SK-N-SH treated with all-trans-retinoic acid at 6 μM for 48 hours (cell line): ENCODE data around the gene NFATC4.
"Not testable (repeated sequence)": the region's sequence is repeated elsewhere in the genome, so short reads cannot be mapped to it uniquely, and the experiment has no call there.

ENCODE experiments used
- ATAC-seq: fragments of 200-7000 bp; cut with Tn5 transposase; 3 replicates; pipeline ENCODE4 v1.9.1; 2020; ENCODE audit warnings: mild to moderate bottlenecking, moderate library complexity
- ARNTL ChIP-seq: fragments of 450-650 bp; formaldehyde crosslinking; IDR thresholded peaks from 2 replicates; pipeline ENCODE4 v1.5.0; 2020; ENCODE audit warnings: low read depth, mild to moderate bottlenecking, moderate library complexity, borderline replicate concordance
- BACH2 ChIP-seq: fragments of 250-450 bp; sonication (Bioruptor Pico); IDR thresholded peaks from 2 replicates; pipeline ENCODE4 v1.9.0; 2021; ENCODE audit warnings: mild to moderate bottlenecking, borderline replicate concordance
- ESRRG ChIP-seq: fragments of 250-450 bp; sonication (Bioruptor Pico); IDR thresholded peaks from 2 replicates; pipeline ENCODE4 v1.6.1; 2021; ENCODE audit warnings: mild to moderate bottlenecking
- GLIS3 ChIP-seq: fragments of 250-450 bp; sonication (Bioruptor Pico); IDR thresholded peaks from 2 replicates; pipeline ENCODE4 v1.5.0; 2020; ENCODE audit warnings: mild to moderate bottlenecking, moderate library complexity
- OSR1 ChIP-seq: fragments of 250-450 bp; sonication (Bioruptor Pico); IDR thresholded peaks from 2 replicates; pipeline ENCODE4 v1.8.0; 2022; ENCODE audit warnings: moderate library complexity, mild to moderate bottlenecking, inconsistent platforms
- PPARA ChIP-seq: fragments of 250-450 bp; sonication (Bioruptor Pico); IDR thresholded peaks from 2 replicates; pipeline ENCODE4 v1.5.0; 2020; ENCODE audit warnings: mild to moderate bottlenecking, borderline replicate concordance
- RARB ChIP-seq: fragments of 250-450 bp; sonication (Bioruptor Pico); IDR thresholded peaks from 2 replicates; pipeline ENCODE4 v1.8.0; 2021; ENCODE audit warnings: mild to moderate bottlenecking, moderate library complexity
- SNAI2 ChIP-seq: fragments of 250-450 bp; sonication (Bioruptor Pico); IDR thresholded peaks from 2 replicates; pipeline ENCODE4 v1.5.0; 2020; ENCODE audit warnings: mild to moderate bottlenecking, moderate library complexity
- TCF4 ChIP-seq: fragments of 250-450 bp; sonication (Bioruptor Pico); IDR thresholded peaks from 2 replicates; pipeline ENCODE4 v1.8.0; 2021; ENCODE audit warnings: mild to moderate bottlenecking, moderate library complexity, borderline replicate concordance
- ZC3H10 ChIP-seq: fragments of 250-450 bp; sonication (Bioruptor Pico); IDR thresholded peaks from 2 replicates; pipeline ENCODE4 v1.5.1; 2021; ENCODE audit warnings: mild to moderate bottlenecking, moderate library complexity
- ZFP30 ChIP-seq: fragments of 450-650 bp; formaldehyde crosslinking; IDR thresholded peaks from 2 replicates; pipeline ENCODE4 v1.5.0; 2022; ENCODE audit warnings: mild to moderate bottlenecking, moderate library complexity
- ZNF565 ChIP-seq: fragments of 450-650 bp; formaldehyde crosslinking; conservative IDR thresholded peaks from 2 replicates; pipeline ENCODE4 v1.5.0; 2020; ENCODE audit warnings: low read depth, mild to moderate bottlenecking, moderate library complexity
- ZNF70 ChIP-seq: fragments of 450-650 bp; formaldehyde crosslinking; IDR thresholded peaks from 2 replicates; pipeline ENCODE4 v1.5.0; 2020; ENCODE audit warnings: mild to moderate bottlenecking, moderate library complexity
- TF ChIP-seq, protein P1 (sequence below): fragments of 250-450 bp; sonication (Bioruptor Pico); IDR thresholded peaks from 2 replicates; pipeline ENCODE4 v1.5.1; 2021; ENCODE audit warnings: mild to moderate bottlenecking, moderate library complexity
- TF ChIP-seq, protein P2 (sequence below): fragments of 250-450 bp; sonication (Bioruptor Pico); IDR thresholded peaks from 2 replicates; pipeline ENCODE4 v1.5.1; 2020; ENCODE audit warnings: low read depth, mild to moderate bottlenecking, moderate library complexity
- TF ChIP-seq, protein P3 (sequence below): fragments of 250-450 bp; sonication (Bioruptor Pico); IDR thresholded peaks from 2 replicates; pipeline ENCODE4 v1.5.0; 2020; ENCODE audit warnings: mild to moderate bottlenecking, moderate library complexity
- TF ChIP-seq, protein P4 (sequence below): fragments of 250-450 bp; sonication (Bioruptor Pico); IDR thresholded peaks from 2 replicates; pipeline ENCODE4 v1.8.0; 2021; ENCODE audit warnings: low read depth, mild to moderate bottlenecking, moderate library complexity, borderline replicate concordance
- TF ChIP-seq, protein P5 (sequence below): fragments of 250-450 bp; sonication (Bioruptor Pico); IDR thresholded peaks from 2 replicates; pipeline ENCODE4 v1.8.0; 2020; ENCODE audit warnings: mild to moderate bottlenecking, moderate library complexity, borderline replicate concordance

Gene NFATC4

DNA sequence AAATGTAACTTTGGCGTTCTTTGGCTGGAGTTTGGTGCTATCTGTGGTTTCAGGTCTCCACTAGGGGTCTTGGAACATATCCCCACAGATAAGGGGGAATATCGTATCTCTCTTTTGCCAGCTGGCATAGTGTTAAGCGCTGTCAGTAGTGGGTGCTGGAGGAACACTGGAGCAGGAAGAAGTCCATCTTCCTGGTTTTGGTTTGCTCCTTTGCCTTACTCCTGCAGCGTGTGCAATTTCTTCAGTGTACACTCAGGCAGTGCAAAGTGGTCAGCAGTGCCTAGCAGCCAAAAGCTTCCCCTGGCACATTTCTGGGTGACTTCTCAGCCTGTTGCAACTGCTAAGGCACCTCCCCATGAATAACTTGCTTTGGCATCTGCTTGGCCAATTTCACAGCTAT lies 16.5 kb upstream of the NFATC4 start:
- no peak for TF ChIP-seq ZFP30 (CRISPR knock-in tag)
- TF ChIP-seq OSR1 (CRISPR knock-in tag) = no peak
- no peak for TF ChIP-seq BACH2 (CRISPR knock-in tag)
- ATAC-seq = peak; percentile 84

DNA sequence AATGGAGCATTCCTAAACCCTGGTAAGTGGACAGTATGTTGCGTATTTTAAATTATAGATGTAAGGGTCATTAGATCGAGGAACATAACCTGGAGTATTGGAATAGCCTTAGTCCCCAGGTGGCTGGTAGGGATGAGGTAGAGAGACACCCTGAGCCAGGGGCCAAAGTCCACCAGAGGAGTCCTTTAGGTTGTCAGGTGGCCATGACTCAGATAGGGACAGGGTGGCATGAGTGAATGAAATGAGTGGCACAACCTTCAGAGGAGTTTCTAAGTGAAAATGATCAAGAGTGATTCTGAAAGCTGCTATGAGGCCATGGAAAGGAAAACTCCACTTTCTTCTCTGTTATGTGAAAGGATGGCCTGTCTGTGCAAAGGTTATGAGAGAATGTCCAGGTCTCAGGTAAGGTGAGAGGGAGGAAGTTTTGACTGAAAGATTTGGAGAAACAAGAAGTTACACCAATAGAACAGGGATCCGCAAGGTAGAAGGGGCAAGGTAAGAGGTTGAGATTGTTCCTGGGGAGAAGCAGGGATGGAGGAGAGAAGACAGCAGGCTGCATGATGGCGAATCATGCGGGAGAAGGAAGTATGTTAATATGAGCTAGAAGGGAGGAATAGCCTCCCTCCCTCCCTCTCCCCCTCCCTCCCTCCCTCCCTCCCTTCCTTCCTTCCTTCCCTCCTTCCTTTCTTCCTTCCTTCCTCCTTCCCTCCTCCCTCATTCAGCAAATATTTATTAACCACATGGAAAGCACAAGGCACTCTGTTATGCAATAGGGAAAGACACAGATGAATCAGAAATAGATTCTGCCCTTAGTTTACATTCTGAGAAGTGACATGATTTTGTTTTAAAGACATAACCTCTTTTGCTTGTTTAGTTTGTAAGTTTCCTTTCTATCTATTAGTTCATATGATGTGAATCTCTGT lies 14.2 kb upstream of the NFATC4 start:
- no peak for ATAC-seq
- TF ChIP-seq GLIS3 (CRISPR knock-in tag) (no peak), BACH2 (CRISPR knock-in tag) (no peak), SNAI2 (no peak), ZNF565 (CRISPR knock-in tag) (no peak), RARB (CRISPR knock-in tag) (no peak), ARNTL (CRISPR knock-in tag) (no peak), ZFP30 (CRISPR knock-in tag) (no peak), ZC3H10 (CRISPR knock-in tag) (no peak), ESRRG (CRISPR knock-in tag) (no peak)
- TF ChIP-seq, protein P1, sequence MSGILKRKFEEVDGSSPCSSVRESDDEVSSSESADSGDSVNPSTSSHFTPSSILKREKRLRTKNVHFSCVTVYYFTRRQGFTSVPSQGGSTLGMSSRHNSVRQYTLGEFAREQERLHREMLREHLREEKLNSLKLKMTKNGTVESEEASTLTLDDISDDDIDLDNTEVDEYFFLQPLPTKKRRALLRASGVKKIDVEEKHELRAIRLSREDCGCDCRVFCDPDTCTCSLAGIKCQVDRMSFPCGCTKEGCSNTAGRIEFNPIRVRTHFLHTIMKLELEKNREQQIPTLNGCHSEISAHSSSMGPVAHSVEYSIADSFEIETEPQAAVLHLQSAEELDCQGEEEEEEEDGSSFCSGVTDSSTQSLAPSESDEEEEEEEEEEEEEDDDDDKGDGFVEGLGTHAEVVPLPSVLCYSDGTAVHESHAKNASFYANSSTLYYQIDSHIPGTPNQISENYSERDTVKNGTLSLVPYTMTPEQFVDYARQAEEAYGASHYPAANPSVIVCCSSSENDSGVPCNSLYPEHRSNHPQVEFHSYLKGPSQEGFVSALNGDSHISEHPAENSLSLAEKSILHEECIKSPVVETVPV (CRISPR knock-in tag) = no peak
- TF ChIP-seq, protein P2, sequence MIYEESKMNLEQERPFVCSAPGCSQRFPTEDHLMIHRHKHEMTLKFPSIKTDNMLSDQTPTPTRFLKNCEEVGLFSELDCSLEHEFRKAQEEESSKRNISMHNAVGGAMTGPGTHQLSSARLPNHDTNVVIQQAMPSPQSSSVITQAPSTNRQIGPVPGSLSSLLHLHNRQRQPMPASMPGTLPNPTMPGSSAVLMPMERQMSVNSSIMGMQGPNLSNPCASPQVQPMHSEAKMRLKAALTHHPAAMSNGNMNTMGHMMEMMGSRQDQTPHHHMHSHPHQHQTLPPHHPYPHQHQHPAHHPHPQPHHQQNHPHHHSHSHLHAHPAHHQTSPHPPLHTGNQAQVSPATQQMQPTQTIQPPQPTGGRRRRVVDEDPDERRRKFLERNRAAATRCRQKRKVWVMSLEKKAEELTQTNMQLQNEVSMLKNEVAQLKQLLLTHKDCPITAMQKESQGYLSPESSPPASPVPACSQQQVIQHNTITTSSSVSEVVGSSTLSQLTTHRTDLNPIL (CRISPR knock-in tag) = no peak
- TF ChIP-seq, protein P3, sequence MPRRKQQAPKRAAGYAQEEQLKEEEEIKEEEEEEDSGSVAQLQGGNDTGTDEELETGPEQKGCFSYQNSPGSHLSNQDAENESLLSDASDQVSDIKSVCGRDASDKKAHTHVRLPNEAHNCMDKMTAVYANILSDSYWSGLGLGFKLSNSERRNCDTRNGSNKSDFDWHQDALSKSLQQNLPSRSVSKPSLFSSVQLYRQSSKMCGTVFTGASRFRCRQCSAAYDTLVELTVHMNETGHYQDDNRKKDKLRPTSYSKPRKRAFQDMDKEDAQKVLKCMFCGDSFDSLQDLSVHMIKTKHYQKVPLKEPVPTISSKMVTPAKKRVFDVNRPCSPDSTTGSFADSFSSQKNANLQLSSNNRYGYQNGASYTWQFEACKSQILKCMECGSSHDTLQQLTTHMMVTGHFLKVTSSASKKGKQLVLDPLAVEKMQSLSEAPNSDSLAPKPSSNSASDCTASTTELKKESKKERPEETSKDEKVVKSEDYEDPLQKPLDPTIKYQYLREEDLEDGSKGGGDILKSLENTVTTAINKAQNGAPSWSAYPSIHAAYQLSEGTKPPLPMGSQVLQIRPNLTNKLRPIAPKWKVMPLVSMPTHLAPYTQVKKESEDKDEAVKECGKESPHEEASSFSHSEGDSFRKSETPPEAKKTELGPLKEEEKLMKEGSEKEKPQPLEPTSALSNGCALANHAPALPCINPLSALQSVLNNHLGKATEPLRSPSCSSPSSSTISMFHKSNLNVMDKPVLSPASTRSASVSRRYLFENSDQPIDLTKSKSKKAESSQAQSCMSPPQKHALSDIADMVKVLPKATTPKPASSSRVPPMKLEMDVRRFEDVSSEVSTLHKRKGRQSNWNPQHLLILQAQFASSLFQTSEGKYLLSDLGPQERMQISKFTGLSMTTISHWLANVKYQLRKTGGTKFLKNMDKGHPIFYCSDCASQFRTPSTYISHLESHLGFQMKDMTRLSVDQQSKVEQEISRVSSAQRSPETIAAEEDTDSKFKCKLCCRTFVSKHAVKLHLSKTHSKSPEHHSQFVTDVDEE (CRISPR knock-in tag) = no peak
- TF ChIP-seq, protein P4, sequence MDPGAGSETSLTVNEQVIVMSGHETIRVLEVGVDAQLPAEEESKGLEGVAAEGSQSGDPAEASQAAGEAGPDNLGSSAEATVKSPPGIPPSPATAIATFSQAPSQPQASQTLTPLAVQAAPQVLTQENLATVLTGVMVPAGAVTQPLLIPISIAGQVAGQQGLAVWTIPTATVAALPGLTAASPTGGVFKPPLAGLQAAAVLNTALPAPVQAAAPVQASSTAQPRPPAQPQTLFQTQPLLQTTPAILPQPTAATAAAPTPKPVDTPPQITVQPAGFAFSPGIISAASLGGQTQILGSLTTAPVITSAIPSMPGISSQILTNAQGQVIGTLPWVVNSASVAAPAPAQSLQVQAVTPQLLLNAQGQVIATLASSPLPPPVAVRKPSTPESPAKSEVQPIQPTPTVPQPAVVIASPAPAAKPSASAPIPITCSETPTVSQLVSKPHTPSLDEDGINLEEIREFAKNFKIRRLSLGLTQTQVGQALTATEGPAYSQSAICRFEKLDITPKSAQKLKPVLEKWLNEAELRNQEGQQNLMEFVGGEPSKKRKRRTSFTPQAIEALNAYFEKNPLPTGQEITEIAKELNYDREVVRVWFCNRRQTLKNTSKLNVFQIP (CRISPR knock-in tag) = no peak
- TF ChIP-seq, all 23 proteins: peak for 0

DNA sequence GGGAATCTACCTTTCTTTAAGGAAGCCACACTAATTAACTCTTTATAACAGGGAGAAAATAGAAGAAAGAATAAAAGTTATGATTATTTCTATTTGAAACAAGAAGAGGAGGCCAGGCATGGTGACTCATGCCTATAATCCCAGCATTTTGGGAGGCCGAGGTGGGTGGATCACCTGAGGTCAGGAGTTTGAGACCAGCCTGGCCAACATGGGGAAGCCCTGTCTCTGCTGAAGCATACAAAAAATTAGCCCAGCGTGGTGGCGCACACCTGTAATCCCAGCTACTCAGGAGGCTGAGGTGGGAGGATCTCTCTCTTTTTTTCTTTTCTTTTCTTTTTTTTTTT lies 13.5 kb upstream of the NFATC4 start:
- not testable (repeated sequence) for ATAC-seq

DNA sequence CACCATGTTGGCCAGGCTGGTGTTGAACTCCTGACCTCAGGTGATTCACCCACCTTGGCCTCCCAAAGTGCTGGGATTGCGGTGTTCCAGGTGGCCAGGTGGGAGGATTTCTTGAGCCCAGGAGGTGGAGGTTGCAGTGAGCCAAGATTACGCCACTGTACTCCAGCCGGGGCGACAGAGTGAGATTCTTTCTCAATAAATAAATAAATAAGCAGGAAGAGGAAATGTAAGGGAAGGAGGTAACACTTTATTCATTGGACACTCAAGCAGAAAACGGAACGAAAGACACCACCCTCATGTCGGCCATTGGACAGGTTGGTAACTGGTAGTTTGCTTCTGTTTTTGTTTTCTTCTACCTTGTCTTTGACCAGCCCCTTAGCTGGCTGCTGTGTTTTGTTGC lies 13.0 kb upstream of the NFATC4 start:
- no peak for ATAC-seq
- TF ChIP-seq, protein P5, sequence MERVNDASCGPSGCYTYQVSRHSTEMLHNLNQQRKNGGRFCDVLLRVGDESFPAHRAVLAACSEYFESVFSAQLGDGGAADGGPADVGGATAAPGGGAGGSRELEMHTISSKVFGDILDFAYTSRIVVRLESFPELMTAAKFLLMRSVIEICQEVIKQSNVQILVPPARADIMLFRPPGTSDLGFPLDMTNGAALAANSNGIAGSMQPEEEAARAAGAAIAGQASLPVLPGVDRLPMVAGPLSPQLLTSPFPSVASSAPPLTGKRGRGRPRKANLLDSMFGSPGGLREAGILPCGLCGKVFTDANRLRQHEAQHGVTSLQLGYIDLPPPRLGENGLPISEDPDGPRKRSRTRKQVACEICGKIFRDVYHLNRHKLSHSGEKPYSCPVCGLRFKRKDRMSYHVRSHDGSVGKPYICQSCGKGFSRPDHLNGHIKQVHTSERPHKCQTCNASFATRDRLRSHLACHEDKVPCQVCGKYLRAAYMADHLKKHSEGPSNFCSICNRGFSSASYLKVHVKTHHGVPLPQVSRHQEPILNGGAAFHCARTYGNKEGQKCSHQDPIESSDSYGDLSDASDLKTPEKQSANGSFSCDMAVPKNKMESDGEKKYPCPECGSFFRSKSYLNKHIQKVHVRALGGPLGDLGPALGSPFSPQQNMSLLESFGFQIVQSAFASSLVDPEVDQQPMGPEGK = no peak
- TF ChIP-seq ESRRG (CRISPR knock-in tag) (no peak), ZNF565 (CRISPR knock-in tag) (no peak), GLIS3 (CRISPR knock-in tag) (no peak), RARB (CRISPR knock-in tag) (no peak), PPARA (CRISPR knock-in tag) (no peak), TCF4 (CRISPR knock-in tag) (no peak), ZNF70 (CRISPR knock-in tag) (no peak), ZC3H10 (CRISPR knock-in tag) (no peak)
- TF ChIP-seq, protein P4 (CRISPR knock-in tag) = no peak
- TF ChIP-seq, protein P3 (CRISPR knock-in tag) = no peak
- TF ChIP-seq, protein P2 (CRISPR knock-in tag) = no peak
